ENCODE results near the gene ZNF556.
"Not testable (repeated sequence)": the region's sequence is repeated elsewhere in the genome, so short reads cannot be mapped to it uniquely, and the experiment has no call there.

ZNF556 gene

GRCh38 chr19:2853015-2853606 lies 14.0 kb upstream of the ZNF556 start:
- DNase-seq (ENCODE audit: low read depth): no peak

GRCh38 chr19:2854849-2855248 lies 12.3 kb upstream of the ZNF556 start:
- DNase-seq (ENCODE audit: low read depth): no peak

GRCh38 chr19:2856457-2857050 lies 10.6 kb upstream of the ZNF556 start:
- no peak for DNase-seq (ENCODE audit: low read depth)

- DNase-seq (ENCODE audit: low read depth): no peak
Observed at GRCh38 chr19:2858864-2859263, 8.3 kb upstream of the ZNF556 start.

GRCh38 chr19:2863816-2864215 lies 3.3 kb upstream of the ZNF556 start:
- no peak for DNase-seq (ENCODE audit: low read depth)

GRCh38 chr19:2865334-2866100 lies 1.6 kb upstream of the ZNF556 start:
- DNase-seq (ENCODE audit: low read depth): no peak

- no peak for DNase-seq (ENCODE audit: low read depth)
Observed at GRCh38 chr19:2866495-2867024, 575 bp upstream of the ZNF556 start.

GRCh38 chr19:2869618-2870017 lies 2.5 kb downstream of the ZNF556 start:
- no peak for DNase-seq (ENCODE audit: low read depth)

GRCh38 chr19:2872175-2872574 lies 5.0 kb downstream of the ZNF556 start:
- not testable (repeated sequence) for DNase-seq (ENCODE audit: low read depth)

- no peak for DNase-seq (ENCODE audit: low read depth)
Observed at GRCh38 chr19:2877398-2878331, 10.5 kb downstream of the ZNF556 start.

- DNase-seq (ENCODE audit: low read depth): no peak
Observed at GRCh38 chr19:2883686-2884439, 16.7 kb downstream of the ZNF556 start.

GRCh38 chr19:2885736-2886135 lies 18.6 kb downstream of the ZNF556 start:
- DNase-seq (ENCODE audit: low read depth): no peak

GRCh38 chr19:2887391-2887914 lies 20.3 kb downstream of the ZNF556 start:
- DNase-seq (ENCODE audit: low read depth): no peak

- DNase-seq (ENCODE audit: low read depth): peak; percentile 52
Observed at GRCh38 chr19:2888731-2889224, 21.6 kb downstream of the ZNF556 start.

- DNase-seq (ENCODE audit: low read depth): not testable (repeated sequence)
Observed at GRCh38 chr19:2890531-2890930, 23.4 kb downstream of the ZNF556 start.

- no peak for DNase-seq (ENCODE audit: low read depth)
Observed at GRCh38 chr19:2896694-2897093, 29.6 kb downstream of the ZNF556 start.

- peak; percentile 97 for DNase-seq (ENCODE audit: low read depth)
Observed at GRCh38 chr19:2900296-2901252, 33.4 kb downstream of the ZNF556 start, which contains the start of gene ZNF57. TSS of gene ZNF57 (plus strand) at chr19:2900928. CDS start at chr19:2901046, 118 bp downstream.

GRCh38 chr19:2902590-2903218 lies 35.6 kb downstream of the ZNF556 start:
- DNase-seq (ENCODE audit: low read depth): no peak

- DNase-seq (ENCODE audit: low read depth): not testable (repeated sequence)
Observed at GRCh38 chr19:2903326-2903725, 36.2 kb downstream of the ZNF556 start.
